Left lobe of liver (tissue), 2 donors: ENCODE results near the gene PPP1R14D. TPM values are rescaled to one million over a fixed set of nuclear protein-coding genes. Genes with fewer than 3 reads are reported as not detected.

Experiments used
- ATAC-seq: fragments of 200-7000 bp; cut with Tn5 transposase; one replicate; pipeline ENCODE4 v1.9.1; 2020; ENCODE audit warnings: mild to moderate bottlenecking, moderate library complexity
- DNase-seq: peaks from one replicate; pipeline ENCODE4 v3.0.0-alpha.2; 2020; ENCODE audit warnings: low spot score
- total RNA-seq: library from RNA; stranded (reverse); gene quantifications from one replicate; pipeline ENCODE4 v1.2.1, GENCODE V29; 2021
- donor health status: DM: no; HTN: no; CAD: no; lungs with moderate emphysema.
- donor health status: DM: no; HTN: yes; CAD: no.

Gene PPP1R14D
- total RNA-seq, 1 donor from 2014 or later = not detected

DNA sequence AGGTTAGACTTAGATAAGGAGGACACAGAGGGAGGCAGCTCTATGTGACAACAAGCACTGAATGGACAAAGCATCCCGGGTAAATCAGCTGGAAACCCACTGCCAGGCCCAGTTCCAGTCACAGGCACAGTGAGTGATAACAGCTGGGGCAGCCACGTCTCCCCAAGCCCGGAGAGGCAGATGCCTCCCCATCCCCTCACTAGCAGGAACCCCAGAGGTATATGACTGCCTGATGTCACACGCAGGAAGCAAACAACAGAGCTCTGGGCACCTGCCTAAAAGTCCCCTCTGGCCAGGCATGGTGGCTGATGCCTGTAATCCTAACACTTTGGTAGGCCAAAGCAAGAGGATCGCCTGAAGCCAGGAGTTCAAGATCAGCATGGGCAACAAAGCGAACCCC is 40.5 kb downstream of the PPP1R14D start:
- ATAC-seq = no peak
- no peak for DNase-seq

- no peak for ATAC-seq
- no peak for DNase-seq
These were observed 41.1 kb downstream of the PPP1R14D start for GRCh38 chr15:40787344-40787841.

DNA sequence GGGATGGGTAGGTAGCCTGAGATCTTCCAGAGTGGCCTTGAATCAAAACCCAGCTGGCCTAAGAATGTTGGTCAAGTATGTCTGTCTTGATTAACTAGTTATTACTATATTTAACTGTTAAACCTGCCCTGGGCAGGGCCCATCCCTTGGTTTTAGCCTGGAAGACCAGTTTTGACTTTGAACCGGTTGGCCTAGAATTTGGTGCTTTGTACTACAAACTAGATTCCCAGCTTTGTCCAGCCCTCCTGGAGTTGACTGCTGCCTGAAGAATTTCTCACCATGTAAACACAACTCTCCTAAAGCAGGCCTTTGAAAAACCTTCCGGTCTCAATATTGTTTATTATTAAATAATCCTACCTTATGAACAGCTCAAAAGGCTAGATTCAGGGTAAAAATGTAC is 42.7 kb downstream of the PPP1R14D start:
- DNase-seq = no peak
- ATAC-seq = peak; percentile 41

GRCh38 chr15:40785164-40785563 is 43.3 kb downstream of the PPP1R14D start:
- DNase-seq (no peak), ATAC-seq (peak; percentile 42)

- ATAC-seq = peak; percentile 96
- DNase-seq = peak; percentile 81
These were observed 45.8 kb downstream of the PPP1R14D start for GRCh38 chr15:40782609-40783227.

GRCh38 chr15:40776537-40777141 is 51.9 kb downstream of the PPP1R14D start:
- ATAC-seq (peak; percentile 92), DNase-seq (peak; percentile 89)

GRCh38 chr15:40775740-40776536 is 52.6 kb downstream of the PPP1R14D start:
- DNase-seq = peak; percentile 84

GRCh38 chr15:40775007-40775406 is 53.5 kb downstream of the PPP1R14D start:
- DNase-seq (no peak), ATAC-seq (no peak)

More at GRCh38 chr15:40775740-40776536, 52.6 kb downstream of the PPP1R14D start:
- peak; percentile 56 for ATAC-seq

GRCh38 chr15:40773902-40774301 is 54.6 kb downstream of the PPP1R14D start:
- ATAC-seq (no peak), DNase-seq (no peak)

DNA sequence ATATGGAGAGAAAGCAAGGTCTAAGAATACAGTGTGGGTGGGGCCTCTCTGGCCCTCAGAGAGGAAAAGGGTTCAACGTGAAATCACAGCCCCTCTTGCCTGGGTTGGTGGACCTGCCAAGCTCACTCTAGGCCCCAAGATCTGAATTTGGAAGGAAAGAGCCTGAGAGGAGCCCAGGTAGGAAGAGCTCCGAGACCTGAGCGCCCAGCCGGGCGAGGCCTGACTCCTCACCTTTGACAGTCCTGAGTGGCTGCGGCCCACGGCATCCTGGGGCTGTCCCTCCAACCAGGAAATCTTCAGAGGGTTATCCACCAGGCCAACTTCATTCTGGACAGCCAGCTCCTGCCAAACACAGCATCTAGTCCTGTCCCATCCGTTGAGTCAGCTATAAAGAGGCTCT is 55.0 kb downstream of the PPP1R14D start:
- no peak for ATAC-seq
- DNase-seq = no peak

DNA sequence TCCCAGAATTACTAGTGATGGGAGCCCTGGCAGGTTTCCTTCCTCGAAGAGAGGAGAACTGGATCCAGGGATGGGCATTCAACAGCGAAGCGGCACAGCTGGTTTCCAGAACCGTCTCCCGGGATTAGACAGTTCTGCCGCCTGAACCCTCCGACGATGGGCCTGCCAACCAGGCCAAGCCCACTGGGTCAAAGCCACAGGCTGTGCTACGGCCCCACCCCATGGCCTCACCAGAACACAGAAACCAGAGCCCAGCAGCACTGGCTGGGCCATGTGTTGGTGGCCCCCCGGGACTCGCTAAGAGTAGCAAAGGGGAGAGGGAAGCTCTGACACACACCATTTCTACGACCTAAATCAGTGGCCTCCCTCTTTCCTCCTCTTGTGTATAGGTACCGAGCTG is 56.5 kb downstream of the PPP1R14D start:
- no peak for DNase-seq
- no peak for ATAC-seq

GRCh38 chr15:40771242-40771641 is 57.3 kb downstream of the PPP1R14D start:
- ATAC-seq = peak; percentile 82
- peak; percentile 90 for DNase-seq

GRCh38 chr15:40770147-40770721 is 58.3 kb downstream of the PPP1R14D start:
- DNase-seq = no peak
- no peak for ATAC-seq

- ATAC-seq (no peak), DNase-seq (no peak)
These were observed 59.0 kb downstream of the PPP1R14D start, which contains the start of gene C15orf62 for GRCh38 chr15:40769274-40770146. TSS of gene C15orf62 (plus strand) at chr15:40769980. CDS start at chr15:40770496, 516 bp downstream.

DNA sequence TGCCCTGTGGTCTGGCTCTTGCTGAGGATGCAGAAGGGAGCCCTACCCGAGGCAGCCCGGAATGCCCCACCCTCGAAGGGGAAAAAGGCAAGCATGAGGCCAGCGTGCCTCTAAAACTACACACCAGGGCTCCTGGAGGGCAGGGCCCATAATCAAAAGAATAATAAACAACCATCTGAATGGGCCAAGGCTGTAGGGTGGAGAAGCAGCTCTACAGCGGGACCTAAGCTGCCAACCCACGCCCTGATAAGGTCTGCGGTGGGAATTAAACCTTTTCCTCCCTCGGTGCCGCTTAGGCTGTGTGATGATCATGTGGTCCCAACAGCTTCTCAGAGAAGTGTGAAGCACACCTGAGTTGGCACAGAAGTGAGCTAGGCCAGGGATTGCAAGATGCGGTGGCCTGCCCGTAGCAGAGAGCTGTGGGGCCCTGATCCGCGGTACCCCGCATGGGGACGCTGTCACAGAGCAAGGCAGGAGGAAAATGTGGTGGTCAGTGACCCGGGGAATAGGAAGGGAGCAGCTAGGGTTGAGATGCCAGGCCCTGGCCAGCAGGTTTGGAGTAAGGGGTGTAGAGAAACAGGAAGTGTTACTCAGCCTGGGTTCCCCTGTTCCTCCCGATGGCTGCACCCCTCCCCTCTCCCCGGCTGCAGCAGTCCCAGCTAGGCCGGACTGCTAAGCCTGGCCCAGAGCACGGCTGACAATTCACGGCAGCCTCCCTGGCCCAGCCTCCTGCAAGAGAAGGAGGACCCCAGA is 59.8 kb downstream of the PPP1R14D start:
- ATAC-seq (no peak), DNase-seq (no peak)

GRCh38 chr15:40767838-40768500 is 60.5 kb downstream of the PPP1R14D start:
- no peak for DNase-seq
- no peak for ATAC-seq

GRCh38 chr15:40766906-40767837 is 61.3 kb downstream of the PPP1R14D start:
- DNase-seq (no peak), ATAC-seq (no peak)
